Measurements from ENCODE around the gene KRT36.

KRT36 gene

DNA sequence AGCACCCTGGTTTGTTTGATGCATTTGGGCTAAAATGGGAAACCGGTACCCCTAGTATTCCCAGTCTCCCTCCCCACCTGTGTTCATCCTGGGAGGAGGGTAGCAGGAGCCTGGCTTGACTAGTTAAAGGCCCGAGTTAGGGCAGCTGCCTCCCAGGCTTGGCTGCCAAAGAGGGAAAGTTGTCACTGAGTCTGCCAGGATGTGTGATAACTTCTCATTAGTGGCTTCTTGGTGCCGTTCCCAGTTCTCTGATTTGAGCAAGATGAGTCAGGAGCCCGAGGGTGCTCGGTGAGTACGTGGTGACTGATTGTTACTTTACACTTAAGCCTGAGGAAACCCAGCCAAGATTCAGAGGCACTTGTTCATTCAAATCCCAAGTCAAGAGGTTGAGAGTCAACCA lies 25.0 kb downstream of the KRT36 start:
- TF ChIP-seq TAF1 (IDR thresholded peaks at IDR 0.05; ENCODE audit: borderline replicate concordance, insufficient read depth, low read length) (no peak), POLR2AphosphoS5 (IDR thresholded peaks at IDR 0.05; ENCODE audit: low read depth, low read length) (no peak), FOXP2 (optimal IDR thresholded peaks at IDR 0.05; ENCODE audit: borderline replicate concordance, extremely low read depth, extremely low read length, insufficient read depth) (no peak), SIN3A (IDR thresholded peaks at IDR 0.05; ENCODE audit: borderline replicate concordance, insufficient read depth, low read length) (no peak)
- TF ChIP-seq, protein P1, sequence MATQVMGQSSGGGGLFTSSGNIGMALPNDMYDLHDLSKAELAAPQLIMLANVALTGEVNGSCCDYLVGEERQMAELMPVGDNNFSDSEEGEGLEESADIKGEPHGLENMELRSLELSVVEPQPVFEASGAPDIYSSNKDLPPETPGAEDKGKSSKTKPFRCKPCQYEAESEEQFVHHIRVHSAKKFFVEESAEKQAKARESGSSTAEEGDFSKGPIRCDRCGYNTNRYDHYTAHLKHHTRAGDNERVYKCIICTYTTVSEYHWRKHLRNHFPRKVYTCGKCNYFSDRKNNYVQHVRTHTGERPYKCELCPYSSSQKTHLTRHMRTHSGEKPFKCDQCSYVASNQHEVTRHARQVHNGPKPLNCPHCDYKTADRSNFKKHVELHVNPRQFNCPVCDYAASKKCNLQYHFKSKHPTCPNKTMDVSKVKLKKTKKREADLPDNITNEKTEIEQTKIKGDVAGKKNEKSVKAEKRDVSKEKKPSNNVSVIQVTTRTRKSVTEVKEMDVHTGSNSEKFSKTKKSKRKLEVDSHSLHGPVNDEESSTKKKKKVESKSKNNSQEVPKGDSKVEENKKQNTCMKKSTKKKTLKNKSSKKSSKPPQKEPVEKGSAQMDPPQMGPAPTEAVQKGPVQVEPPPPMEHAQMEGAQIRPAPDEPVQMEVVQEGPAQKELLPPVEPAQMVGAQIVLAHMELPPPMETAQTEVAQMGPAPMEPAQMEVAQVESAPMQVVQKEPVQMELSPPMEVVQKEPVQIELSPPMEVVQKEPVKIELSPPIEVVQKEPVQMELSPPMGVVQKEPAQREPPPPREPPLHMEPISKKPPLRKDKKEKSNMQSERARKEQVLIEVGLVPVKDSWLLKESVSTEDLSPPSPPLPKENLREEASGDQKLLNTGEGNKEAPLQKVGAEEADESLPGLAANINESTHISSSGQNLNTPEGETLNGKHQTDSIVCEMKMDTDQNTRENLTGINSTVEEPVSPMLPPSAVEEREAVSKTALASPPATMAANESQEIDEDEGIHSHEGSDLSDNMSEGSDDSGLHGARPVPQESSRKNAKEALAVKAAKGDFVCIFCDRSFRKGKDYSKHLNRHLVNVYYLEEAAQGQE (IDR thresholded peaks at IDR 0.05; ENCODE audit: insufficient read depth in 1 of 2, low read depth in 2 of 2, low read length in 2 of 2): no peak

DNA sequence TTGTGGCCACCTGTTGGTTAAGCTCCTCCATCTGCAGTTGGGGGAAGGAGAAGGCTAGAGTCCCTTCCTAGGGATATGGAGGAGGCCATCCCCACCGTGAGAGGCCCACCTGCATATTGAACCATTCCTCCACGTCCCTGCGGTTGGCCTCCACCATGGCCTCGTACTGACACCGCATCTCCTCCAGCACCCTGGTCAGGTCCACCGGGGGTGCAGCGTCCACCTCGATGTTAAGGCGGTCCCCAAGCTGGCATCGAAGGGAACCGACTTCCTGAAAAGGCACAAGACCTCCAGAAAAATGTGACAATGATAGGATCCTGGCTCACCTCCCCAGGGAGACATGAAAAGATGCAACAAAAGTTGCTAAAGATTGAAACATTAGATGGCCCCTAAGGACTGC lies 25.5 kb downstream of the KRT36 start:
- no peak for TF ChIP-seq FOXP2 (optimal IDR thresholded peaks at IDR 0.05; ENCODE audit: borderline replicate concordance, extremely low read depth, extremely low read length, insufficient read depth)
- TF ChIP-seq TAF1 (IDR thresholded peaks at IDR 0.05; ENCODE audit: borderline replicate concordance, insufficient read depth, low read length): no peak
- TF ChIP-seq, protein P1 (IDR thresholded peaks at IDR 0.05; ENCODE audit: insufficient read depth in 1 of 2, low read depth in 2 of 2, low read length in 2 of 2): peak in 1 of 2 experiments; percentile 50; a peak in 1 of 4 replicates

DNA sequence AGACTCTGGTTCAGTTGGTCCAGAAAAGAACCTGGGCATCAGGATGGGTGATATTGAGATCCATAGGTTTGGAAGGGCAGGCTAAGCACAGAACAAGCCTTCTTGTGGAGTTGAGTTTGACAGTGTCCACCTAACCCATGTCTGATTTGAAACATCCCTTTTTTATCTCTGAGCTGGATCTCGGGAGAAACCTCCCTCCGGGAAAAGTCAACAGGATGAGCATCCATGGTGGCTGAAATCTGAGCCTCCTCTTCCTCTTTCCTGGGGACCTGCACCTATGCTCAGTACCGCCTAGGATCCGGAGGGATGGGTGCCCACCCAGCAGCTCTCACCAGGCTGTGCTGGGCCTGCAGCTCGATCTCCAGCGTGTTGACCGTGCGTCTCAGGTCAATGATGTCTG lies 26.0 kb downstream of the KRT36 start:
- TF ChIP-seq FOXP2 (optimal IDR thresholded peaks at IDR 0.05; ENCODE audit: borderline replicate concordance, extremely low read depth, extremely low read length, insufficient read depth) (no peak), SIN3A (IDR thresholded peaks at IDR 0.05; ENCODE audit: borderline replicate concordance, insufficient read depth, low read length) (no peak), TAF1 (IDR thresholded peaks at IDR 0.05; ENCODE audit: borderline replicate concordance, insufficient read depth, low read length) (no peak), POLR2AphosphoS5 (IDR thresholded peaks at IDR 0.05; ENCODE audit: low read depth, low read length) (no peak)
- TF ChIP-seq, protein P1 (IDR thresholded peaks at IDR 0.05; ENCODE audit: insufficient read depth in 1 of 2, low read depth in 2 of 2, low read length in 2 of 2): no peak

DNA sequence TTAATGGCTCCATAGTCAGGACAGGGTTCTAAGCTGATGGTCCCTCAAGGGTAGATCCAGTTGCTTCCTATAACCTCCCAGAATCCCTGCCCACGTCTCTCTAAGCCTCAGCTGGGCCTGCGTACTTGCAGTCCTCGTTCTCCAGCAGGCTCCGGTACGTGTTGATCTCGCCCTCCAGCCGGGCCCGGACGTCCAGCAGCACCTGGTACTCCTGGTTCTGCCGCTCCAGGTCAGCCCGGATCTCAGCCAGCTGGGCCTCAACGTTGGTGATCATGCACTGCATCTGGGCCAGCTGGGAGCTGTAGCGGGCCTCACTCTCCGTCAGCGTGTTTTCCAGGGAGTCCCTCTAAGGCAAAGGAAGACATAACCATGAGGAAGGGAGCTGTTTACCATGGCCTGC lies 27.0 kb downstream of the KRT36 start:
- TF ChIP-seq TAF1 (IDR thresholded peaks at IDR 0.05; ENCODE audit: borderline replicate concordance, insufficient read depth, low read length): no peak
- no peak for TF ChIP-seq SIN3A (IDR thresholded peaks at IDR 0.05; ENCODE audit: borderline replicate concordance, insufficient read depth, low read length)
- no peak for TF ChIP-seq POLR2AphosphoS5 (IDR thresholded peaks at IDR 0.05; ENCODE audit: low read depth, low read length)
- TF ChIP-seq FOXP2 (optimal IDR thresholded peaks at IDR 0.05; ENCODE audit: borderline replicate concordance, extremely low read depth, extremely low read length, insufficient read depth): no peak
- TF ChIP-seq, protein P1 (IDR thresholded peaks at IDR 0.05; ENCODE audit: insufficient read depth in 1 of 2, low read depth in 2 of 2, low read length in 2 of 2): no peak

DNA sequence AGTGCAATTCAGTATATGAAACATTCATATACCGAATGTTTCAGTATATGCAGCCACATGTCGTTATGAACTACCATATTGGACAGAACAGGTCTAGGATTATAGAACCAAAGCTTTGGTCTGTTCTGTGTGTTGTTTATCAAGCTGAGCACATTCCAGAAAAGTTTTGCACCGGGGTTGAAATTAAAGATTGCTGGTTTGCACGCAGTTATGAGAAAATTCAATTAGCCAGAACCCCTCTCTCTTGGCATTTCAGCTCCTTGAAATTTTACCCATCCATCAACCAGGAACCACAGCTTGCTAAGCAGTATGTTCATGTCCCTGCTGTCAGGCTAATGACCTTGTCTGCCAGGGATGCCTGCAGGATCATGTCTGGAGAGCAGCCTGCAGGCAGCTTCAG lies 32.0 kb downstream of the KRT36 start:
- TF ChIP-seq SIN3A (IDR thresholded peaks at IDR 0.05; ENCODE audit: borderline replicate concordance, insufficient read depth, low read length) (no peak), POLR2AphosphoS5 (IDR thresholded peaks at IDR 0.05; ENCODE audit: low read depth, low read length) (no peak)

Data from PFSK-1 (cell line).